IMR-90 (cell line): ENCODE measurements around the gene BTN1A1. TPM values are rescaled to one million over a fixed set of nuclear protein-coding genes. Genes with fewer than 3 reads are reported as not detected.

Experiments
- ATAC-seq: fragments of 200-7000 bp; cut with Tn5 transposase; 2 replicates; pipeline ENCODE4 v1.9.1; 2020; ENCODE audit warnings: low read depth, mild to moderate bottlenecking, moderate library complexity
- BruUV-seq: library from RNA; stranded (reverse); fragments of 400-500 nt; replicated peaks from 2 replicates; lab custom pipeline; 2021; lab: Mats Ljungman, UMichigan
- CTCF ChIA-PET: fragments of 300-600 bp; formaldehyde crosslinking; extraction: SDS; loops from one replicate; lab custom pipeline; 2021; ENCODE audit warnings: antibody characterized with exemption; lab: Yijun Ruan, JAX
- POLR2A ChIA-PET: fragments of 300-600 bp; sonication (Branson Sonifier 250); formaldehyde crosslinking; loops from one replicate; lab custom pipeline; 2022; ENCODE audit warnings: antibody characterized with exemption; ENCODE audit not compliant: unreplicated experiment; lab: Charles Lee
- DNase-seq: peaks from one replicate; pipeline ENCODE4 v3.0.0; 2013
- H2AFZ ChIP-seq: replicated peaks from 2 replicates; pipeline ENCODE3; 2013; ENCODE audit warnings: low read length, mild to moderate bottlenecking; ENCODE audit not compliant: poor library complexity
- H2AK5ac ChIP-seq: 2 replicates; pipeline ENCODE4 v1.6.1; 2013; ENCODE audit warnings: low read depth, low read length, inconsistent platforms
- H2AK9ac ChIP-seq: replicated peaks from 2 replicates; pipeline ENCODE3; 2013; ENCODE audit warnings: mild to moderate bottlenecking, low read depth, low read length, moderate library complexity; ENCODE audit not compliant: poor library complexity
- H2BK120ac ChIP-seq: 2 replicates; pipeline ENCODE4 v1.6.1; 2013; ENCODE audit warnings: low read depth, low read length, inconsistent platforms
- H2BK15ac ChIP-seq: 3 replicates; pipeline ENCODE4 v1.6.1; 2013; ENCODE audit warnings: low read depth, low read length, inconsistent platforms
- H2BK20ac ChIP-seq: 2 replicates; pipeline ENCODE4 v1.6.1; 2013; ENCODE audit warnings: low read depth, mild to moderate bottlenecking, inconsistent platforms, low read length, moderate library complexity
- H2BK5ac ChIP-seq: 2 replicates; pipeline ENCODE4 v1.6.1; 2013; ENCODE audit warnings: mild to moderate bottlenecking, low read depth, low read length, inconsistent platforms; ENCODE audit not compliant: poor library complexity, severe bottlenecking
- H3K14ac ChIP-seq: replicated peaks from 2 replicates; pipeline ENCODE4 v1.6.1; 2013; ENCODE audit warnings: low read depth, low read length, inconsistent platforms
- H3K18ac ChIP-seq: 2 replicates; pipeline ENCODE4 v1.6.1; 2013; ENCODE audit warnings: low read depth, low read length, control low read depth
- H3K23ac ChIP-seq: 2 replicates; pipeline ENCODE4 v1.6.1; 2013; ENCODE audit warnings: low read depth, low read length, inconsistent platforms
- H3K27ac ChIP-seq: 2 replicates; pipeline ENCODE4 v1.5.1; 2013; ENCODE audit warnings: mild to moderate bottlenecking, control low read depth, low read length; ENCODE audit not compliant: insufficient read depth
- H3K27me3 ChIP-seq: 2 replicates; pipeline ENCODE4 v1.6.1; 2013; ENCODE audit warnings: low read length; ENCODE audit not compliant: control insufficient read depth, insufficient read depth
- H3K36me3 ChIP-seq: 2 replicates; pipeline ENCODE4 v1.6.1; 2013; ENCODE audit warnings: low read length, mixed read lengths; ENCODE audit not compliant: control insufficient read depth, insufficient read depth
- H3K4ac ChIP-seq: 2 replicates; pipeline ENCODE4 v1.6.1; 2013; ENCODE audit warnings: low read depth, low read length, inconsistent platforms
- H3K4me1 ChIP-seq: 2 replicates; pipeline ENCODE4 v1.6.1; 2013; ENCODE audit warnings: low read length, mixed read lengths; ENCODE audit not compliant: control insufficient read depth, insufficient read depth
- H3K4me2 ChIP-seq: 2 replicates; pipeline ENCODE4 v1.6.1; 2013; ENCODE audit warnings: low read depth, mild to moderate bottlenecking, control low read depth, low read length, moderate library complexity
- H3K4me3 ChIP-seq: 2 replicates; pipeline ENCODE4 v1.5.1; 2013; ENCODE audit warnings: low read depth, mild to moderate bottlenecking, control low read depth, low read length, moderate library complexity; ENCODE audit not compliant: insufficient read depth
- H3K56ac ChIP-seq: 2 replicates; pipeline ENCODE4 v1.6.1; 2013; ENCODE audit warnings: low read length, inconsistent platforms; ENCODE audit not compliant: insufficient read depth; ENCODE audit errors: extremely low read depth
- H3K79me1 ChIP-seq, 2 experiments: 2 replicates each; pipeline ENCODE4 v1.6.1; 2013; ENCODE audit warnings: low read length in 2 of 2, inconsistent platforms in 1 of 2, low read depth in 1 of 2
- H3K9ac ChIP-seq: 2 replicates; pipeline ENCODE4 v1.6.1; 2013; ENCODE audit warnings: low read depth, low read length, control low read depth
- H3K9me1 ChIP-seq: 2 replicates; pipeline ENCODE4 v1.6.1; 2013; ENCODE audit warnings: low read length, inconsistent platforms; ENCODE audit not compliant: insufficient read depth
- H3K9me3 ChIP-seq: 2 replicates; pipeline ENCODE4 v1.6.1; 2013; ENCODE audit warnings: low read length; ENCODE audit not compliant: control insufficient read depth, insufficient read depth
- H4K20me1 ChIP-seq: 2 replicates; pipeline ENCODE4 v1.6.1; 2013; ENCODE audit warnings: low read length, inconsistent platforms; ENCODE audit not compliant: insufficient read depth
- H4K5ac ChIP-seq: 2 replicates; pipeline ENCODE4 v1.6.1; 2013; ENCODE audit warnings: mild to moderate bottlenecking, low read depth, low read length, control low read depth
- H4K8ac ChIP-seq, 2 experiments: 2 replicates each; pipeline ENCODE4 v1.6.1; 2013; ENCODE audit warnings: low read depth in 2 of 2, low read length in 2 of 2, control low read depth in 1 of 2, inconsistent platforms in 1 of 2
- H4K91ac ChIP-seq: 2 replicates; pipeline ENCODE4 v1.6.1; 2013; ENCODE audit warnings: low read depth, low read length, inconsistent platforms; ENCODE audit not compliant: insufficient read depth
- BHLHE40 ChIP-seq: fragments of 150-350 bp; IDR thresholded peaks from 2 replicates; pipeline ENCODE4 v1.6.1; 2016; ENCODE audit warnings: mild to moderate bottlenecking, low read depth, low read length
- CEBPB ChIP-seq: IDR thresholded peaks from 2 replicates; pipeline ENCODE4 v1.6.1; 2012; ENCODE audit warnings: low read depth, low read length, improper control_type of control experiment
- CHD1 ChIP-seq: IDR thresholded peaks from 2 replicates; pipeline ENCODE4 v1.6.1; 2012; ENCODE audit warnings: low read depth, low read length, improper control_type of control experiment
- FOS ChIP-seq: fragments of 150-350 bp; IDR thresholded peaks from 2 replicates; pipeline ENCODE4 v1.6.1; 2016; ENCODE audit warnings: low read depth, low read length
- MAZ ChIP-seq: IDR thresholded peaks from 2 replicates; pipeline ENCODE4 v1.6.1; 2012; ENCODE audit warnings: low read depth, mild to moderate bottlenecking, low read length, improper control_type of control experiment, moderate library complexity, borderline replicate concordance
- MXI1 ChIP-seq: IDR thresholded peaks from 2 replicates; pipeline ENCODE4 v1.6.1; 2012; ENCODE audit warnings: low read depth, mild to moderate bottlenecking, low read length, moderate library complexity, borderline replicate concordance
- NFE2L2 ChIP-seq: fragments of 150-350 bp; IDR thresholded peaks from 2 replicates; pipeline ENCODE4 v1.6.1; 2016; ENCODE audit warnings: low read depth, mild to moderate bottlenecking, low read length
- RAD21 ChIP-seq: IDR thresholded peaks from 2 replicates; pipeline ENCODE4 v1.6.1; 2012; ENCODE audit warnings: low read length, improper control_type of control experiment
- RCOR1 ChIP-seq: IDR thresholded peaks from 2 replicates; pipeline ENCODE4 v1.6.1; 2012; ENCODE audit warnings: mild to moderate bottlenecking, low read length, improper control_type of control experiment; ENCODE audit not compliant: insufficient replicate concordance
- SMC3 ChIP-seq: fragments of 150-350 bp; IDR thresholded peaks from 2 replicates; pipeline ENCODE4 v1.6.1; 2016; ENCODE audit warnings: low read depth, mild to moderate bottlenecking, antibody characterized with exemption, low read length, moderate library complexity
- WGBS, 2 experiments: methylation state at CpG; one replicate each; pipeline versions ENCODE4 v1.1.5 to v1.1.7; 2013; ENCODE audit warnings: missing lambda C conversion rate in 2 of 2; ENCODE audit not compliant: insufficient read length in 1 of 2; ENCODE audit errors: extremely low coverage in 2 of 2; 5-methylcytosine and 5-hydroxymethylcytosine counted together
- dilution Hi-C: fragments of 300-500 bp; cut with HindIII; formaldehyde crosslinking; loops from one replicate; pipeline ENCODE4 v1.14.3; 2018; ENCODE audit warnings: low sequenced_read_pairs; ENCODE audit not compliant: unreplicated experiment
- in situ Hi-C: fragments of 300-500 bp; cut with MboI; formaldehyde crosslinking; loops from 3 replicates; pipeline ENCODE4 v1.14.3; 2019; ENCODE audit warnings: low sequenced_read_pairs, inconsistent platforms, mixed read lengths
- intact Hi-C: fragments of 100-400 bp; cut with micrococcal nuclease; formaldehyde crosslinking; loops from 2 replicates; pipeline ENCODE4 v1.10.0; 2022
- polyA plus RNA-seq, 3 experiments: library from polyadenylated mRNA; depleted of rRNA; stranded (reverse); fragments of >200 nt; gene quantifications; 2 replicates each; pipeline ENCODE4 v1.2.3, GENCODE V29; 2012; ENCODE audit warnings: low replicate concordance in 1 of 3
- total RNA-seq: library from RNA; depleted of rRNA; stranded (reverse); fragments of >200 nt; gene quantifications from 2 replicates; pipeline ENCODE4 v1.2.3, GENCODE V29; 2012
- TF ChIP-seq, protein P1 (sequence below): fragments of 150-350 bp; IDR thresholded peaks from 2 replicates; pipeline ENCODE4 v1.6.1; 2017; ENCODE audit warnings: mild to moderate bottlenecking, antibody characterized with exemption, low read length, low read depth

Gene BTN1A1
- total and polyA plus RNA-seq, 2 of the 4 experiments (the other 2 are of a cell fraction), result not detected

DNA sequence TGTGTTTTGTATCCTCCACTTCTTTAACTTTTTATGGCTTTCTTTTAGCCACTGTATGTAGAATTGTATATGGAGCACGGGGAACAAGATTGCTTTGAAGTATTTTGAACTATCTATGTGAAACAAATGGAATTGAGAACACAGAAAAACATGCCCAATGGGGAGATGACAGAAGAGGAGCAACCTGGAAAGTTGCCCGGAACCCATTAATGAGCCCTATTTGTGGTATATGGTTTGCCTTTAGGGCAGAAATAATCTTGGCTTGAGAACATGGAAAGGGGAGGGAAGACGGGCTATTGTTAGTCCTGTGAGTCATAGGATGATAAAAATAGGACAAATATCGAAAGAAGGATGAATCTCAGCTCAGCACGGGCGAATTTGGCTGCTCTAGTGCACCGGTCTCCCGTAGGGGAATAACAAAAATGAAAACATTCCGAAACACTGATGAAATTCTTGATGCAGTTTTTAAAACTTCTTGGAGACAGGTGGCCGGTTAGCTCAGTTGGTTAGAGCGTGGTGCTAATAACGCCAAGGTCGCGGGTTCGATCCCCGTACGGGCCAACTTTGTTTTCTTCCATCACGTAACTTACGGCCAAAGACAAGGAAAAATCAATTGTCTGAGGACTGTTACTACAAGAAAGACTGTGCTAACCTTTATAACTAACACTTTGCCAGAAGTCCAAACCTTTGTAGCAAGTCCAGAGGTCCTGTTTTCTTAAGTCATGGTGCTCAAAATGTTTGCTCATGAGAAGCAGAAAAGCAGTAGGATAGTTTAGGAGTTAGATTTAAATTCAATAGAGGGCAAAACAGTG, 53.7 kb downstream of the BTN1A1 start:
- Histone ChIP-seq H2BK20ac (no peak overlapping the region), H3K14ac (0 out of 2 replicates have a peak overlapping the region, but pooled peaks have one; percentile 18), H3K9me3 (no peaks in the 10 kb centered on the region), H4K8ac (no peak overlapping the region), H4K20me1 (peaks cover 9% of the 10 kb centered on the region), H3K79me1 (no peaks in the 10 kb centered on the region), H3K27ac (no peak overlapping the region), H2BK15ac (no peak overlapping the region), H3K4me2 (peak overlapping the region; percentile 94), H3K4me3 (peak overlapping the region; percentile 58), H4K5ac (no peak overlapping the region), H3K18ac (no peak overlapping the region), H3K56ac (no peak overlapping the region), H3K36me3 (no peaks in the 10 kb centered on the region), H3K4me1 (no peaks in the 10 kb centered on the region), H3K27me3 (no peaks in the 10 kb centered on the region), H2BK5ac (peak overlapping the region; percentile 14), H2BK120ac (no peak overlapping the region), H3K9ac (no peak overlapping the region), H4K91ac (no peak overlapping the region), H3K23ac (no peak overlapping the region), H2AK9ac (no peak overlapping the region), H2AFZ (no peak overlapping the region), H2AK5ac (no peak overlapping the region), H3K4ac (no peak overlapping the region), H3K9me1 (no peaks in the 10 kb centered on the region)
- intact Hi-C loops, result loop anchor here (1.0 to 10.0 kb wide), 2 partner anchors 16 to 229 kb away; partner anchors contain the start of gene HMGN4
- ATAC-seq (peak; percentile 50), DNase-seq (peak; percentile 92)
- no TSS peak for BruUV-seq
- dilution Hi-C loops, result no loop called here
- ChIA-PET CTCF (interaction anchor here (0.5 to 1.4 kb wide), 3 partner anchors 19 to 231 kb away, joined by 3 read pairs; no protein-coding TSS in a partner anchor), POLR2A (no interaction called here)
- peak; percentile 88; the same call in 1 of the 2 replicates for TF ChIP-seq FOS
- TF ChIP-seq RAD21, result no peak
- TF ChIP-seq BHLHE40, result peak; percentile 80; the same call in 1 of the 2 replicates
- TF ChIP-seq CHD1, result no peak; the same call in 1 of the 2 replicates
- no peak for TF ChIP-seq MAZ
- TF ChIP-seq, protein P1, sequence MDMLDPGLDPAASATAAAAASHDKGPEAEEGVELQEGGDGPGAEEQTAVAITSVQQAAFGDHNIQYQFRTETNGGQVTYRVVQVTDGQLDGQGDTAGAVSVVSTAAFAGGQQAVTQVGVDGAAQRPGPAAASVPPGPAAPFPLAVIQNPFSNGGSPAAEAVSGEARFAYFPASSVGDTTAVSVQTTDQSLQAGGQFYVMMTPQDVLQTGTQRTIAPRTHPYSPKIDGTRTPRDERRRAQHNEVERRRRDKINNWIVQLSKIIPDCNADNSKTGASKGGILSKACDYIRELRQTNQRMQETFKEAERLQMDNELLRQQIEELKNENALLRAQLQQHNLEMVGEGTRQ, result no peak
- TF ChIP-seq NFE2L2, result no peak
- TF ChIP-seq MXI1, result 0 out of 2 replicates have a peak, but pooled peaks have one; percentile 6
- TF ChIP-seq RCOR1, result peak; percentile 90
- peak; percentile 32; the same call in 1 of the 2 replicates for TF ChIP-seq CEBPB
- TF ChIP-seq SMC3, result peak; percentile 18; the same call in 1 of the 2 replicates
- 0% methylated on average over 8 of the region's 19 CpGs; no CpG with 5 or more reads in 1 of the 2 experiments for WGBS, 2 experiments
- in situ Hi-C loops, result no loop called here
